HCT116 (cell line): ENCODE data around the gene TINCR.

ENCODE experiments used
- CEBPB ChIP-seq: IDR thresholded peaks from 2 replicates; pipeline ENCODE4 v1.6.1; 2012; ENCODE audit warnings: low read depth
- CTCF ChIP-seq, 3 experiments: fragments of 200-600 bp in 1 of 3; sonication (generic) in 1 of 3; IDR thresholded peaks in 2 of 3; conservative IDR thresholded peaks in 1 of 3; 2 replicates each; pipeline ENCODE4 v1.5.1; 2012 to 2017; ENCODE audit warnings: low read depth in 2 of 3, low read length in 2 of 3, antibody characterized with exemption in 1 of 3, borderline replicate concordance in 1 of 3, control low read depth in 1 of 3, mild to moderate bottlenecking in 1 of 3, mixed read lengths in 1 of 3, mixed run types in 1 of 3, moderate library complexity in 1 of 3; ENCODE audit not compliant: insufficient read depth in 1 of 3
- EZH2 ChIP-seq: fragments of 200-600 bp; sonication (generic); IDR thresholded peaks from 2 replicates; pipeline ENCODE4 v1.6.1; 2017; ENCODE audit warnings: antibody characterized with exemption, mixed run types
- POLR2A ChIP-seq: IDR thresholded peaks from 2 replicates; pipeline ENCODE4 v1.7.0; 2011; ENCODE audit warnings: borderline replicate concordance; ENCODE audit not compliant: insufficient read depth, insufficient read length; ENCODE audit errors: extremely low read depth
- POLR2AphosphoS5 ChIP-seq: IDR thresholded peaks from 2 replicates; pipeline ENCODE4 v1.6.1; 2011; ENCODE audit warnings: mild to moderate bottlenecking, low read depth, low read length, moderate library complexity
- TCF7L2 ChIP-seq: IDR thresholded peaks from 2 replicates; pipeline ENCODE4 v1.7.0; 2011; ENCODE audit warnings: borderline replicate concordance, inconsistent platforms; ENCODE audit not compliant: insufficient read depth, insufficient read length; ENCODE audit errors: extremely low read depth

- TF ChIP-seq CTCF (IDR thresholded peaks at IDR 0.05 in 2 of 3, conservative IDR thresholded peaks at IDR 0.05 in 1 of 3; ENCODE audit: borderline replicate concordance in 1 of 3, insufficient read depth in 1 of 3, low read depth in 2 of 3, low read length in 2 of 3) (no peak), EZH2 (no peak), POLR2A (no peak), TCF7L2 (no peak), CEBPB (no peak), POLR2AphosphoS5 (no peak; the same call in 1 of the 2 replicates)
These were observed 236 bp upstream of the TINCR start for GRCh38 chr19:5567970-5568407.
